ENCODE data around the gene KIF1B. TPM values are rescaled to one million over a fixed set of nuclear protein-coding genes. Genes with fewer than 3 reads are reported as not detected.

Gene KIF1B
- total RNA-seq, 1 experiment from 2014 or later: 57.7 TPM

GRCh38 chr1:10299151-10299550 is 88.8 kb downstream of the KIF1B start:
- no peak overlapping the region for H3K4me2 ChIP-seq (ENCODE audit: insufficient read depth, insufficient read length, low read length)
- H2AK5ac ChIP-seq (ENCODE audit: insufficient read length, low read length): no peak overlapping the region
- no peaks in the 10 kb centered on the region for H3K9me3 ChIP-seq (ENCODE audit: control insufficient read depth, low read depth, low read length)
- no peak overlapping the region for H3K27ac ChIP-seq (ENCODE audit: insufficient read length, low read depth, low read length)
- no peaks in the 10 kb centered on the region for H3K9me3 Mint-ChIP-seq
- no peak overlapping the region for H4K91ac ChIP-seq (ENCODE audit: insufficient read length, low read depth, low read length)
- no peak overlapping the region for H4K8ac ChIP-seq (replicated peaks; ENCODE audit: insufficient read length, low read depth, low read length)
- H2BK5ac ChIP-seq (ENCODE audit: insufficient read length, low read length): no peak overlapping the region
- no peak overlapping the region for H3K18ac ChIP-seq (ENCODE audit: insufficient read length, low read depth, low read length)
- H3T11ph ChIP-seq (ENCODE audit: low read length): no peak overlapping the region
- H3K9ac ChIP-seq (ENCODE audit: extremely low read depth, insufficient read length, low read length): no peak overlapping the region
- H3K27me3 ChIP-seq (ENCODE audit: insufficient read depth, low read length): no peaks in the 10 kb centered on the region
- H2BK20ac ChIP-seq (ENCODE audit: low read depth, low read length, poor library complexity, severe bottlenecking): no peak overlapping the region
- no peak overlapping the region for H2BK15ac ChIP-seq (ENCODE audit: low read depth, low read length)
- H4K20me1 ChIP-seq (ENCODE audit: control insufficient read depth, insufficient read depth, insufficient read length): no peaks in the 10 kb centered on the region
- peaks cover 5% of the 10 kb centered on the region for H3K79me1 ChIP-seq (ENCODE audit: insufficient read depth, low read depth, low read length, poor library complexity, severe bottlenecking)
- H3K4me1 ChIP-seq (ENCODE audit: insufficient read depth, low read length): no peaks in the 10 kb centered on the region
- no peaks in the 10 kb centered on the region for H3K27me3 Mint-ChIP-seq (ENCODE audit: low read depth)
- H3K4ac ChIP-seq (ENCODE audit: low read depth, low read length): no peak overlapping the region
- no peak overlapping the region for H3K27ac Mint-ChIP-seq
- TF ChIP-seq, protein P1, sequence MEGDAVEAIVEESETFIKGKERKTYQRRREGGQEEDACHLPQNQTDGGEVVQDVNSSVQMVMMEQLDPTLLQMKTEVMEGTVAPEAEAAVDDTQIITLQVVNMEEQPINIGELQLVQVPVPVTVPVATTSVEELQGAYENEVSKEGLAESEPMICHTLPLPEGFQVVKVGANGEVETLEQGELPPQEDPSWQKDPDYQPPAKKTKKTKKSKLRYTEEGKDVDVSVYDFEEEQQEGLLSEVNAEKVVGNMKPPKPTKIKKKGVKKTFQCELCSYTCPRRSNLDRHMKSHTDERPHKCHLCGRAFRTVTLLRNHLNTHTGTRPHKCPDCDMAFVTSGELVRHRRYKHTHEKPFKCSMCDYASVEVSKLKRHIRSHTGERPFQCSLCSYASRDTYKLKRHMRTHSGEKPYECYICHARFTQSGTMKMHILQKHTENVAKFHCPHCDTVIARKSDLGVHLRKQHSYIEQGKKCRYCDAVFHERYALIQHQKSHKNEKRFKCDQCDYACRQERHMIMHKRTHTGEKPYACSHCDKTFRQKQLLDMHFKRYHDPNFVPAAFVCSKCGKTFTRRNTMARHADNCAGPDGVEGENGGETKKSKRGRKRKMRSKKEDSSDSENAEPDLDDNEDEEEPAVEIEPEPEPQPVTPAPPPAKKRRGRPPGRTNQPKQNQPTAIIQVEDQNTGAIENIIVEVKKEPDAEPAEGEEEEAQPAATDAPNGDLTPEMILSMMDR (conservative IDR thresholded peaks at IDR 0.05): no peak
- H2BK12ac ChIP-seq (ENCODE audit: insufficient read length, low read depth, low read length): no peak overlapping the region
- no peak overlapping the region for H3K56ac ChIP-seq (ENCODE audit: insufficient read length, low read depth, low read length)
- H3K4me1 Mint-ChIP-seq: peaks cover 17 to 22% of the 10 kb centered on the region in 2 experiments
- no peaks in the 10 kb centered on the region for H3K79me2 ChIP-seq (ENCODE audit: insufficient read depth, low read length)
- H4K5ac ChIP-seq (ENCODE audit: insufficient read length, low read depth, low read length): no peak overlapping the region
- H2AFZ ChIP-seq (ENCODE audit: low read length): no peak overlapping the region
- WGBS (ENCODE audit: extremely low coverage, insufficient read length, low lambda C conversion rate): no CpG with 5 or more reads among the region's 1 CpG
- no peak for DNase-seq
- H3K14ac ChIP-seq (ENCODE audit: insufficient read depth, low read length): no peak overlapping the region
- no peak overlapping the region for H3K4me3 Mint-ChIP-seq
- H3K23ac ChIP-seq (ENCODE audit: insufficient read length, low read depth, low read length): no peak overlapping the region
- no peak overlapping the region for H2BK120ac ChIP-seq (ENCODE audit: low read depth, low read length, poor library complexity, severe bottlenecking)
- H3K36me3 Mint-ChIP-seq (ENCODE audit: insufficient read depth in 1 of 3, low read depth in 3 of 3): peaks cover 14 to 63% (median 56%) of the 10 kb centered on the region in 3 experiments; a peak in 6 of 7 replicates
- H3K23me2 ChIP-seq (ENCODE audit: insufficient read length, low read depth, low read length, poor library complexity, severe bottlenecking): no peaks in the 10 kb centered on the region
